ENCODE results near the gene ANP32B.
A peak's percentile ranks its signal among the peaks of the same experiment; 100 is the strongest.
"Not testable (repeated sequence)": the region's sequence is repeated elsewhere in the genome, so short reads cannot be mapped to it uniquely, and the experiment has no call there.

Gene ANP32B

DNA sequence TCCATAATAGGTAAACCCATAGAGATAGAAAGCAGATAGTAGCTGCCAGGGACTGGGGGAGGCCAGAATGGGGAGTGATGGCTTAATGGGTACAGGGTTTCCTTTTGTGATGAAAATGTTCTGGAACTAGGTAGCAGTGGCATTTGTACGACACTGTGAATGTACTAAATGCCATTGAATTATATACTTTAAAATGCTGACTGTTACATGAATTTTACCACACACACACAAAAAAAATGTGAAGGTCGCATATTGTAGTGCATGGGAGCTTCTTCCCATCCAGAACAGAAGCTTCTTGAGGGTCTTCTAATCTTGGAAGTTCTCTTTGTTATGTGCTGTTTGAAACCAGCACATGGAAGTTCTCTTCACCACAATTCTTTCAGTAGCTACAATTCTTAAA, 19.9 kb upstream of the ANP32B start:
- DNase-seq (ENCODE audit: low spot score), result no peak

- no peak for DNase-seq (ENCODE audit: low spot score)
Observed at GRCh38 chr9:97964901-97965300, 18.2 kb upstream of the ANP32B start.

DNA sequence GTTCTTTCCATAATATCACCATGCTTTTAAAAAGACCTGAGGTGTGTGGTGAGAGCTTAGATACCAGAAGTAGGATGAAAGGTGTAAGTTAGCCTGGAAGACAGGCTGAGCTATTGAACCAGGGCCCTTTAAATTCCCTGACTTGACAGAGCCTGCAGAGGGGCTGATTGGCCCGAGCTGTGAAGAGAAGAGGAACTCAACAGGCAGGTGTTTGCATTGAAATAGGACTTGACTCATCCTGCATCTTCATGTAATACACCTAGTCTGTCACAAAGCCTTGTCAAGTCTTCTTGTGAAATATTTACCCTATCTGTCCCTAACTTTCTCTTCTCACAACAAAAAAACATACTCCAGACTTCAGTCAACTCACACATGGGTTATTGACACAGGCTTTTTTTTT, 16.6 kb upstream of the ANP32B start:
- DNase-seq (ENCODE audit: low spot score), result no peak

- DNase-seq (ENCODE audit: low spot score), result no peak
Observed at GRCh38 chr9:97969014-97969413, 14.1 kb upstream of the ANP32B start.

DNA sequence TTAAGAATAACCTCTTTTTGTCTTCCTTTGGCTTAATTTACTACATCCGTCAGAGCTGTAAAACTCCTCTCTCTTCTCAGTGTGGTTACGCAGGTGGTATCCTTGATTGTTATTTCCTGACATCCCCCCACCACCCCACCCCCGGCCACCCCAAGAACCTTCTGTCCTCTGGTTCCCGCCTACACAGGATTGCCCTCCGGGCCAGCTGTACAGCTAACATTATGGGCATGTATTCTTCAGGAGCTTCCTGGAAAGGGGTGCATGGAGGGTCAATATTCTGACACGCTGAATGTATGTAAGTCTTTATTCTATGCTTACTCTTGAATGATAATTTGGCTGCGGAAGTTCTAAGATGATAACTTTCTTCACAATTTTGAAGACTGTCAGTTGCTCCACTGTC, 13.0 kb upstream of the ANP32B start:
- no peak for DNase-seq (ENCODE audit: low spot score)

DNA sequence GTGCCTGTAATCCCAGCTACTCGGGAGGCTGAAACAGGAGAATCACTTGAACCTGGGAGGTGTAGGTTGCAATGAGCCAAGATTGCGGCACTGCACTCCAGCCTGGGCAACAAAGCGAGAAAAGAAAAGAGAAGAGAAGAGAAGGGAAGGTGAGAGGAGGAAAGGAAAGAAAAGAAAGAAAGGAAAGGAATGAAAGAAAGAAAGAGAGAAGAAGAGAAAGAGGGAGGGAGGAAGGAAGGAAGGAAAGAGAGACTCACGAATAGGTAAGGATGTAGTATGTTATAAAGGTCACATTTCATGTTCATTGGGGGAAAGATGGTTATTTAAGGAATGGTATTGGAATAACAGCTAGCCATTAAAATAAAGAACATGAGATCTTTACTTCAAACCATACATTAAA, 10.4 kb upstream of the ANP32B start:
- DNase-seq (ENCODE audit: low spot score), result no peak

- DNase-seq (ENCODE audit: low spot score), result no peak
Observed at GRCh38 chr9:97975376-97975775, 7.8 kb upstream of the ANP32B start.

- not testable (repeated sequence) for DNase-seq (ENCODE audit: low spot score)
Observed at GRCh38 chr9:97976633-97977032, 6.5 kb upstream of the ANP32B start.

DNA sequence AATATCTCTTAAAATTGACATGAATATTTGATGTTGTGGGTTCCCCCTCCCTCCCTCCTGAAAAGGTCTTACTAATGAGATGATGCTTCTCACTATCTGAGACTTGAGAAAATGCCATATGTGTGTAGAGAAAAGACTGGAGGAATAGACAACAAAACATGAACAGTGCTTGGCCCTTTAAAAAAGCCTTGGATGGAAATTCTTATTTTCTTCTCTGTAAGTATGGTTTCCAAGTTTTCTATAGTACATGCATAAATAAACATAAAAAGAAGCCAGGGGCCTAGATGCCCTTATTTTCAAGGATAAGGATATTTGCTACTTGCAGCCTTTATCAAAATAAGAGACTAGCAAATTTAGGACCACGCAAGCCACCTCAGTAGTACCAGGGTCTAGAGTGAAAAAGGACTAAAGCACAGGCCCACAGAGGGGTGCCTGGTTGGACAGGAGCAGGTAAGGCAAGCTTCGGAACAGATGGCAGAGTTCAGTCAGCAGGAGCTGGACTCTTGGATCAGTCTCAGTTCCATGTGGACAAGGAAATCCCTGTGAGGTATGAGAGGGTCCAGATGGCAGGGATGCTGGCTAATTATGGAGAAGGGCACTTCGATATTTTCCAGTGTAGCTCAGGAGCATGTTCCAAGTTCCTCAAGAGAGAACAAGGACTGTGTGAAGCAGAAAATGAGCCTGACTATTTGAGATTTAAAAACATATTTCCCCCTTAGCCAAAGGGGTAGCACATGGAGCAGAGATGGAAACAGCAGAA, 4.6 kb upstream of the ANP32B start:
- no peak for DNase-seq (ENCODE audit: low spot score)

GRCh38 chr9:97979788-97980478, 3.2 kb upstream of the ANP32B start:
- DNase-seq (ENCODE audit: low spot score), result no peak

- no peak for DNase-seq (ENCODE audit: low spot score)
Observed at GRCh38 chr9:97980479-97980803, 2.7 kb upstream of the ANP32B start.

GRCh38 chr9:97980918-97981845, 2.0 kb upstream of the ANP32B start:
- DNase-seq (ENCODE audit: low spot score), result no peak

DNA sequence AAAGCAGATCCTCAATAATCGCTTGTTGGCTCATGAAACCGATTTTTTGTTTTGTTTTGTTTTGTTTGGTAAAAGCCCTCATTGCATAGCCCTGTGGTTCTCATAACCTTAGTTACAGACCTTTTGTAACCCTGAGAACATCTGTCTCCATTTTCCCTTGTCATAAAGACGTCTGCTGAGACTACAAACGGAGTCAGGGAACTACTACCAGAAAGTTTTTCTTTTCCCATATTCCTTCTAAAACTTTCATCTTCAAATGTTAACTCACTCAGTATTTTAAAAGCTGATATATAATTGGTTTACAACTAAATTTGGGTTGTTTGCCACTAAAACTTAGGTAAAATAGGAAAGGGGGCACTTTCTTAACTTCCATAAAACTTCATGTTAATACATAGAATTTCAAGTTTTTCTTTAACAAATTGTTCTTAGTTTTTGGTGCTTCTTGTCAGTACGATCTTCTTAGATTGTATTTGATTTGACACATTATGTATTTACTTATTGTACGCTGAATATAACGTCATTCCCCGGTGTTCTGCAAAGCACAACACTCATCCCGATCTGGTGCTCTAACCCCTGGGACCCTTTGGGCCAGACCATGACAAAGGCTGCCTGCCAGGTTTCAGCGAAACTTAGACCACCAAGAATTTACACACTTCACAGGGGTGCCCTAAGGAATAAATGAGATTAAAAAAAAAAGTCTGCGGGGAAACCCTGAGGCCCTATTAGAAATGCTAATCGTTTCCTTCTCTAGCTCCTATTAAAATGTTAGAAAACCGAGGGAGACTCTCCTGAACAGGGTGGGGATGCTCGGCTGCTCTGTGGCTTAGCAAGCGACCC, 1.1 kb upstream of the ANP32B start:
- no peak for DNase-seq (ENCODE audit: low spot score)

DNA sequence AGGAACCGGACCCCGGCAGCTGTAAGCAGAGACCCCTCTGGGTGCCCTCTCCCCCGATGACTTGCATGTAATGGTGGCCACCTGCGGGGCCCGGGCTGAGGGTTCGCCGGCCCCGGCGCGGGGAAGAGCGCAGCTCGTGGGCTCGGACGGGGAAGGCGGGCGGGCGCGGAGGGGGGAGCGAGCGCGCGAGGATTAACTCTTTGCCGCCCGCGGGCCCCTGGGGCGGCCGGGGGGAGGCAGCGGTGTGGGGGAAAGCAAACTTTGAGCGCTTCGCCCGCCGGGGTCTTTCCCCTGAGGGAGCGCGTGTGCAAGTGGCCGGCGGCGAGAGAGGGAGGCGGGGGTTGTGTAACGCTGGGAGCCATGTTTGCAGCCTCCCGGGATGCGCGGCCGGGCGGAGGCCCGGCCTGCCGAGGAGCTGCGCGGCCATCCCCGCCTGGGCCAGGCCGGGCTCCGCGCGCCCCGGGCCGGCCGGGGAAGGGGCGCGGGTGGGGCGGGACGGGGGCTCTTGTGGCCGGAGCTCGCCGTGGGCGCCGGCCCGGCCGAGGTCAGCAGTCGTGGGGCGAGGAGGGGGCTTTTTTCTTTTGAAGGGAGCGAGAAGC, 547 bp downstream of the ANP32B start:
- DNase-seq (ENCODE audit: low spot score), result peak; percentile 48

DNA sequence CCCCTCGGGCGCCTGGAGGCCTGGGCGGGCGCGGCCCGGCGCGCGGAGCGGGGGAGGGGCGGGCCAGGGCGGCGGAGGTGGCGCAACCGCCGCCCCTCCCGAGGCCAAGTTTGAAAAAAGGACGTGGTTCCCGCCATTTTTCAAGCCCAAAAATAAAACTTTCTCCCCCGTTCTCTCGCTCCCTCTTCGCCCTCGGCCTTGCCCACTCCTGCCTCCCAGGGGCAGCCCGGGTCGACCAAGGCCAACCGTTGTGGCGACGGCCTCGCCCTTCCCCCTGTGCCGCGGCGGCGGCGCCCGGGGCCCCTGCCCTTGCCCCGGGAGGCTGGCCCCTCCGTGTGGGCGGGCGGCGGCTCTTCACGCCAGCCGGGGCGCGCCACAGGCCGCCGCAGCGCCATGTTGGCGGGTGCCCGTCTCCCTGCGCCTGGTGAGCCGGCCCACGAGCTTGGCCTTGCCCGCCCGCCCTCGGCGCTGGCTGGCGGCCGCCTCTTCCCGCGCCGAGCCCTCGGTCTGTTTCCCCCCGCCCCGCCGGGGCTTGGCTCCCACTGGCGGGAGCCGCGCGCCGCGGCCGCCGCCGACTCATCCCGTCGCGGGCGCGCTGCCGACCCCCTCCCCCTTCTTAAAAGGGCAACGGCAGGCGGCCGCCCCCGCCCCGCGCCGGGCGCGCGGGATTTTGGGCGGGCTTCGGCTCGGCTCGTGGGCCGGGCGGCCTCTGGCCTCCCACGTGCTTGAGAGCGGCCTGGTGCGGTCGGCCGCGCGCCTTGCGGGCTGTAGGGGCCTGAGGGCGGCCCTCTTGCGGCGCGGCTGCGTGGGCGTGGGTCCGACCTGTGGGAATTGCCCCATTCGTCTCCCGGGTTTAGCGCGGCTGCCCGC, 1.3 kb downstream of the ANP32B start:
- DNase-seq (ENCODE audit: low spot score), result peak; percentile 80

GRCh38 chr9:97985058-97985861, 2.1 kb downstream of the ANP32B start:
- peak; percentile 38 for DNase-seq (ENCODE audit: low spot score)

DNA sequence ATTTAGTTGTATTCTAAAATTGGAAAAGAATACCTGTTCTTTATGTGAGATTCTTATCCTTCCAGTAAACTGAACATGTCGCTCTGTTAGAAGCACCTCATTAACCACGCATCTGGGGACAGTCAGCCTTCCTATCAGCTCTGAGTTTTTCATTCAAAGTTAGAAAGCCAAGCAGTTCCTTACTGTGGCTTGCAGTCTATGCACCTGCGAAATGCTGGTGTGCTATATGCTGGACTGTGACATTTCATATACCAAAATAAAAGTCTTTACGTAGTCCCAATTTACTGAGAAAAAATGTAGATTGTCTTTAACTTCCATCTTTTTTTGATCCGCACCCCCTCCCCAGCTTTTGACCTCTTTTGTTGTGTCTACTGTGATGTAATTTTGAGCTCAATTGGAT, 4.3 kb downstream of the ANP32B start:
- DNase-seq (ENCODE audit: low spot score), result no peak

DNA sequence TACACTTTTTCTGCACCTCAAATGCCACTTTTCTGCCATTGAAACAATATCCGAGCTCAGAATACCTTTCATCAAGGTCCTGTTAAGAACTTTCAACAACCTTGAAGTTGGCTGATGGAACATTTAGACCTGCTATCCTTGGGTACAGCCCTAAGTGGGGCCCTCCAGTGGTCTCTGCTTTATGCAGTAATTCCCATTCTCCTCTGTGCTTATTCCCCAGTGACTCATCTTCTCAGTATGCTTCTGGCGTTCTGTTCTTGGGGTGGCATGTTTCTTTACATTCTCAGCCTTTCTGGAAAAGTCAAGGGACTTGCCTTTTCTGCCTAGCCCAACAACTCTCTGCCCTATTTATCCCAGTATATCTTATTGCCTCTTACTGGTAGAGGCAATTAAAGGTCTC, 7.1 kb downstream of the ANP32B start:
- DNase-seq (ENCODE audit: low spot score), result no peak

GRCh38 chr9:97991818-97992217, 8.7 kb downstream of the ANP32B start:
- DNase-seq (ENCODE audit: low spot score), result no peak

- no peak for DNase-seq (ENCODE audit: low spot score)
Observed at GRCh38 chr9:97992219-97992618, 9.1 kb downstream of the ANP32B start.
